Measurements from ENCODE around the gene CNKSR3. TPM values are rescaled to one million over a fixed set of nuclear protein-coding genes. Genes with fewer than 3 reads are reported as not detected.

The CNKSR3 gene
- total and polyA plus RNA-seq, 2 experiments from 2014 or later: 4.4 to 4.7 TPM

GRCh38 chr6:154356113-154356512 is 154.4 kb downstream of the CNKSR3 start:
- H3K36me3 ChIP-seq: no peaks in the 10 kb centered on the region
- H3K27ac ChIP-seq: no peak overlapping the region
- no peaks in the 10 kb centered on the region for H3K9me3 ChIP-seq (ENCODE audit: low read depth)
- no peaks in the 10 kb centered on the region for H3K27me3 ChIP-seq
- no peak for DNase-seq (ENCODE audit: low read depth in 1 of 2, low spot score in 1 of 2)
- no peak overlapping the region for H3K4me3 ChIP-seq
- TF ChIP-seq CTCF (IDR thresholded peaks at IDR 0.05; ENCODE audit: low read depth, low read length): no peak
- no peaks in the 10 kb centered on the region for H3K4me1 ChIP-seq (ENCODE audit: low read depth)

- TF ChIP-seq CTCF (IDR thresholded peaks at IDR 0.05; ENCODE audit: low read depth, low read length): no peak
- no peak for DNase-seq (ENCODE audit: low read depth in 1 of 2, low spot score in 1 of 2)
Observed at GRCh38 chr6:154354265-154354777, 156.2 kb downstream of the CNKSR3 start.

GRCh38 chr6:154353626-154354025 is 156.9 kb downstream of the CNKSR3 start:
- no peaks in the 10 kb centered on the region for H3K27me3 ChIP-seq
- no peaks in the 10 kb centered on the region for H3K9me3 ChIP-seq (ENCODE audit: low read depth)
- no peak for DNase-seq (ENCODE audit: low read depth in 1 of 2, low spot score in 1 of 2)
- H3K4me3 ChIP-seq: no peak overlapping the region
- no peaks in the 10 kb centered on the region for H3K36me3 ChIP-seq
- no peaks in the 10 kb centered on the region for H3K4me1 ChIP-seq (ENCODE audit: low read depth)
- H3K27ac ChIP-seq: no peak overlapping the region
- TF ChIP-seq CTCF (IDR thresholded peaks at IDR 0.05; ENCODE audit: low read depth, low read length): no peak

More at GRCh38 chr6:154354265-154354777, 156.2 kb downstream of the CNKSR3 start:
- Histone ChIP-seq H3K4me1 (ENCODE audit: low read depth) (no peaks in the 10 kb centered on the region), H3K9me3 (ENCODE audit: low read depth) (no peaks in the 10 kb centered on the region), H3K27me3 (no peaks in the 10 kb centered on the region), H3K4me3 (no peak overlapping the region), H3K36me3 (no peaks in the 10 kb centered on the region), H3K27ac (no peak overlapping the region)

- DNase-seq (ENCODE audit: low read depth in 1 of 2, low spot score in 1 of 2): no peak
- TF ChIP-seq CTCF (IDR thresholded peaks at IDR 0.05; ENCODE audit: low read depth, low read length): no peak
- Histone ChIP-seq H3K9me3 (ENCODE audit: low read depth) (no peaks in the 10 kb centered on the region), H3K4me3 (no peak overlapping the region), H3K36me3 (no peaks in the 10 kb centered on the region), H3K27me3 (no peaks in the 10 kb centered on the region), H3K4me1 (ENCODE audit: low read depth) (no peaks in the 10 kb centered on the region), H3K27ac (no peak overlapping the region)
Observed at GRCh38 chr6:154352898-154353585, 157.4 kb downstream of the CNKSR3 start.

- DNase-seq (ENCODE audit: low read depth in 1 of 2, low spot score in 1 of 2): no peak
- H3K4me1 ChIP-seq (ENCODE audit: low read depth): no peaks in the 10 kb centered on the region
- no peaks in the 10 kb centered on the region for H3K27me3 ChIP-seq
- no peaks in the 10 kb centered on the region for H3K9me3 ChIP-seq (ENCODE audit: low read depth)
- TF ChIP-seq CTCF (IDR thresholded peaks at IDR 0.05; ENCODE audit: low read depth, low read length): no peak
- H3K4me3 ChIP-seq: no peak overlapping the region
- H3K27ac ChIP-seq: no peak overlapping the region
- no peaks in the 10 kb centered on the region for H3K36me3 ChIP-seq
Observed at GRCh38 chr6:154350293-154350692, 160.2 kb downstream of the CNKSR3 start.
